Caki2 (cell line): ENCODE results near the gene DENND1A. TPM values are rescaled to one million over a fixed set of nuclear protein-coding genes. Genes with fewer than 3 reads are reported as not detected.
"Not testable (repeated sequence)": the region's sequence is repeated elsewhere in the genome, so short reads cannot be mapped to it uniquely, and the experiment has no call there.

Experiments used
- DNase-seq: peaks from one replicate; pipeline ENCODE4 v3.0.0-alpha.2; 2015; ENCODE audit warnings: low read depth
- in situ Hi-C: cut with HindIII; loops from 2 replicates; pipeline ENCODE4 v1.10.0; 2016; ENCODE audit warnings: low sequenced_read_pairs, low pct_unique_long_range_greater_than_20kb, mixed read lengths
- total RNA-seq: library from RNA; depleted of rRNA; stranded (reverse); fragments of >200 nt; shearing (Covaris generic); gene quantifications from 2 replicates; pipeline ENCODE4 v1.2.3, GENCODE V29; 2014; ENCODE audit warnings: low replicate concordance

DENND1A gene
- total RNA-seq, 1 experiment from 2014 or later: 14.0 TPM

DNA sequence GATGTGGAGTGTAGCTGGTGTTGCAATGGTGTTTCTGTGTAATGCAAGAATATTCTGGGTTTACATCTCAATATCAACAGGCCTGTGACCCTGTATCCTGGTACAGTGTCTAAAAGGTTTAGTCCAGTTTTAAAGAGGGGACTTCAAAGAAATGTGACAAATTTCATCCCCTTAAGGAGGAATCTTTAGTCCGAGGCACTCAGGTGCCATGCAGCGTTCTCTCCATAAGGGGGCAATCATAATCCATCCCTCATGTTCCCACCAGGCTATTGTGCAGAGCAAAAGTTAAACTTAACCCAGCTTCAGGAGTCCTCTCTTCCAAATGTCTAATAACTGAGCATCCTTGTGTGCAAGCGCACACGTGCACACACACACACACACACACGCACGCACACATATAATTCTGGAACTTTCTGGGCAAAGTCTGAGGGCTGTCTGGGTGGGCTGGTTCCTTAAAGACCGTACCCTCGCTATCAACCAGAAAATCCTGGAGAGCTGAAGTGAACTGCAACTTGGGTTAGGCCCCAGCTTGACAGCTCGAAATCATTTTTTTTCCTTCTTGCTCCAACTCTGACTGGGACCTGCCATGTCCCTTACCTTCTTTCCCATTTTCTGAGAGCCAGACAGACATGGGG lies 527.9 kb downstream of the DENND1A start:
- in situ Hi-C loops: no loop called here
- DNase-seq: peak; percentile 25

DNA sequence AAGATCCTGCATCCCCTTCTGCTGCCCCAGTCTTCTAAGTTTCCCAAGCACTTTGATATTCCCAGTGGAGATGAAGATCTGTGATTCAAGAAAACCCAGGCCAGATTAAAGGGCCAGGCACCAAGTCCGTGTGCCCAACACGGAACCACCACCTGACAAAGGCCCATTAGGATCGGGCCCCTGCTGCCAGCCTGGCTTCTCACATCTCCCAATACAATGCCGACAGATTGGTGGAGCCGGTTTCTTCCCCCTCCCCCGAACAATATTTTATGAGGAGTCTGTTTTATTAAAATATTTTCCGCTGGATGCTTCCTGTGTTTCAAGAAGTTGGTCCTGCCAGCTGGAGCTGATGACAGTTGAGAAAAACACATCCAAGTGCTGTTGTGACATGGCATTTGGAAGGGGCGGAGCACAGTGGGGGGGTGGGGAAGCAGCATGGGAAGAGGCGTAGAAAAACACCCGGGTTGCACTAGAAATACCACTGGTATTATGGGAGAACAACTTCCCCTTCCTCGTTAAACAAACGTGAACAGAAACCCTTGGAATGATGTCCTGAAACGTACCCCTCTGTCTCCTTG lies 528.9 kb downstream of the DENND1A start:
- in situ Hi-C loops: no loop called here
- no peak for DNase-seq

DNA sequence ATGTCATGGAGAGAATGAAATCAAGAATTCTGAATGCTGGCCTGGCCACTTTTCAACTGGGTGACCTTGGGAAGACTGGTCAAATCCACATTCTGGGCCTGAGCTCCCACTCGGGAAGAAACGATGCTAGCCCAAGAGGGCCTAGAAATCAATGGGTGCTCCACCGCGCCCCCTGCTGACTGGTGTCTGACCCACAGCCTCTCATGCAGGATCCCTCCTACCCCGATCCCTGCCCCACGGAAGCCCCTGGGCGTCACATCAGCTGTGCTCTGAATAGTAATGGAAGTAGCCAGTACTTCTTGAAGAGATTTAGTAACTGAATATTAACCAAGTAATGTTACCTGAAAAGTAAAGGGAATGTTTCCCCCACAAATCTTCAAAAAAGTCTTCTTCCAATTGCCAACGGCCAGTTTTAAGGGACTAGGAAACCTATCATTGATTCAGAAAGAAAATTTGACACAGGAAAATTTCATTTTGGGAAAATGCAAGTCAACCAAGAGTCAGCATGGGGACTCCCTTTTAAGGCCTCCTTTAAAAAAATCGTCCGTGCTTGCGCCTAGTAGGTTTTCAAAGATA lies 530.0 kb downstream of the DENND1A start:
- in situ Hi-C loops: no loop called here

DNA sequence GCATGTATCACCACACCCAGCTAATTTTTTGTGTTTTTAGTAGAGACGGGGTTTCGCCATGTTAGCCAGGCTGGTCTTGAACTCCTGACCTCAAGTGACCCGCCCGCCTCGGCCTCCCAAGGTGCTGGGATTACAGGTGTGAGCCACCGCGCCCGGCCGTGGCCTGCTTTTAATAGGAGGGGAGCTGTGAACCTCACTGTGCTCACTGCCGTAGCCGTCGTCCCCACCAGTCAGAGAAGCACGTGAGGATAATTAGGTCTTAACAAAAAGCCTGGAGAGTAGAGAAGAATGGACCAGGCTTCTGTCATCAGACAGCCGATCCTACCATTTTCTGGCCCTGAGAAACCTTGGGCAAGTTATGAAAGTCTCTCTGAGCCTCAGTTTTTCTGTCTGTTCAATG lies 531.0 kb downstream of the DENND1A start:
- in situ Hi-C loops: not testable (repeated sequence)

More for the DNA sequence above, 530.0 kb downstream of the DENND1A start:
- DNase-seq: no peak

DNA sequence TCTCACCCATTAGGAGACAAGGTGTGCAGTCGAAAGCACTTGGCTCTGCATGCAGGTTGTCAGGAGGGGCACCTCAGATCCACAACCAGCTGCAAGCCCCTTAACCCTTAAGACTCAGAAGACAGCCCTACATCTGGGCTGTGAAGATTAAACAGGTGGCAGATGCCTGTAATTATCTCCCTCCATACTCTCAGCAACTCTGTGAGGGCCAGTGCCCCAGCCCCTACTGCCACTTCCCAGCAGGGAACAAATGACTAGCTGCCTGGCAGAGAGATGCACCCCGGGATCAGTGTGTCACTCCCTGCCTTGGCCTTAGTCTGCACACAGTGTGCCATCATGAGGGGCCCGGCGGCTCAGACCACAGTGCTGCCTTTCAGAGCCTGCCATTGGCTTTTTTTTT lies 532.0 kb downstream of the DENND1A start:
- in situ Hi-C loops: no loop called here
- no peak for DNase-seq

More for the DNA sequence above, 531.0 kb downstream of the DENND1A start:
- not testable (repeated sequence) for DNase-seq

DNA sequence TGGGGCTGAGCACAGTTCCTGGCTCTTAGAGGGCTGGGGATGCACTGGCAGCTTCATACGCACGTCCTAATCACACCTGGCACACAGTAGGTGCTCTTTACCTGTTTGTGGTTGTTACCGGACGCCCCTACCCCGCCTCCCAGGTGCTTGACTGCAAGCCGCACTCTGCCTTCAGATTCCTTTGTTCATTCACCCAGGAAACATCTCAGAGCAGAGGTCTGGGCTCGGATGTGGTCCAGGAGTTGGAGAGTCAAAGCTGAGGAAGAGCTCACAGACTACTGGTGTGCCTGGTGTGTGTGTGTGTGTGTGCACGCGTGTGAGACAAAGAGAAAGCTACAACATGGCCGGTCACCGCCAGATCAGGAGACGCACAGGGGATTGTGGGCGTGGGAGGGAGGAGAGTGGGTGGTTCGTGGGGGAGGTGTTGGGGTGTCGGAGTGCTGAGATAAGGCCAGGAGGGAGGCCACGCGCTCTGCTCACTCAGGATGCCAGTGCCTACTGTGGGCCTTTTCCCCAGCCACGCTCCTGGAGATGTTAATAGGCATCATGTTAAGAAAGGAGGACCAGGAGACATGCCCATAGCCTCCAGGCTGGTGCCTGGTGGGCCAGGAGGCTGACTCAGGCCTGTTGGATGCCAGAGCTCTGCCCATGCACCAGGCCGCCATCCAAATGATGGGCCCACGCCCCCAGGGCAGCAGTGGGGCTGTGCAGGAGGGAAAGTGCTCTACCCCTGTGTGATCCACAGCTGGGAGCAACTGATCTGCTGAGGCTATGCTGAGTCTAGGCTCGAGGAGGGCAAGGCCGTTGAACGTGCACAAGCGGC lies 534.0 kb downstream of the DENND1A start:
- no peak for DNase-seq
- in situ Hi-C loops: no loop called here

DNA sequence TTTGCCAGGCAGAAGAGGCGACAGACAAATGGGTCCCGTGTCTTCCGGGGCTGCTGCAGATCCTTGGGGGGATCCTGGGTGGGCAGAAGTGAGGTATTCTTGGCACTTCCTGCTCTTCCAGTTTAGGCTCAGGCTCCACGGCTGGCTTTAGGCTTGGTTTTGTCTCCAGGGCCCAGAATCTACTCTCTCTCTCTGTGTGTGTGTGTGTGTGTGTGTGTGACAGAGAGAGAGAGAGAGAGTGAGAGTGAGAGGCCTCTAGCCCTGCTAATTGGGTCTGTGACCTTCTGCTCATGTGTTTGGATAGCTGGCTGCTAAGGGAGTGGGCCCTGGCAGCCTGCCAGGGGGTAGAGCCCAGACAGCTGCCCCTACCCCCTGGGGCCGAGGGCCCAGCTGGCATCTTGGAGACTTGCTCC lies 534.6 kb downstream of the DENND1A start:
- no peak for DNase-seq
- in situ Hi-C loops: no loop called here

DNA sequence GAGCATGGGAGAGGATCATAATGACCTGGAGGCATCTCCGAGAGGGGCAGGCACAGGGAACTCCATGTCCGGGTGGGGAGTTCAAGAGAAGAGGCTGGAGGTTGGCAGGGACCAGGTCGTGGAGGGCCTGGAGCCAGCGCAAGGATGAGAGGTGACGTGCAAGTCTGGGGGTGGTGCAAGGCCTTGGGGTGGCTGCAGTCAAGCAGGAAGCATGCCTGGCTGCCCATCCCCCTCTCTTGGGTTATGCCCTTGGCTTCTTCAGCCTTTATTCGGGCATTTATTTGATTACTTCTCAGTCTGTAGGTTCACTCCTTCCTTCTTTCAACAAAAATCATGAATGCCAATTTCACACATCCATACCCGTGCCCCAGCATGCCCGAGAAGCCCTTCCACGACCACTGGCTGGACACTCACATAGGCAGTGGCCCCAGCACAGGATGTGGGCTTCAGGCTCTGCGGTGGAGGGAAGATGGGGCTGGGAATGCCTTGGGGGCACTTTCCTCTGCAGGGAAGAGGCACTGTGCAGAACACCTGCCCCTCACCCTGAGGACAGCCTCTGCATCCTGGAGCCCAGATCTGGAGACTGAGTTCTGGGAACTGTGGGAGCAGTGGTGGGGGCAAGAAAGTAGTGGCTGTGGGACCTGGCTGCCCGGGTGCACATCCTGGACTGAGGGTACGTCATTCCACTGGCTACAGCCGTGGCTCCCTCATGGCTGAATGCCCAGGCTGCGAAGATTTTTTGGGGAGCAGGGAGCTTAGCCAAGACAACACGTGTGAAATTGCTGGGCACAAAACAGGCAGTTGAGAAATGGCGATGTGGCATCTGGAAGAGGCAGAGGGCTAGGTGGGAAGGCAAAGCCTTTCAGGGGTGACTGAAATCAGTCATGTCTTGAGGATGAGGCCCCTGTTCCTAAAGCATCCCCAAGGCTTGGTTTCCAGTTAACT lies 535.4 kb downstream of the DENND1A start:
- DNase-seq: no peak
- in situ Hi-C loops: no loop called here

DNA sequence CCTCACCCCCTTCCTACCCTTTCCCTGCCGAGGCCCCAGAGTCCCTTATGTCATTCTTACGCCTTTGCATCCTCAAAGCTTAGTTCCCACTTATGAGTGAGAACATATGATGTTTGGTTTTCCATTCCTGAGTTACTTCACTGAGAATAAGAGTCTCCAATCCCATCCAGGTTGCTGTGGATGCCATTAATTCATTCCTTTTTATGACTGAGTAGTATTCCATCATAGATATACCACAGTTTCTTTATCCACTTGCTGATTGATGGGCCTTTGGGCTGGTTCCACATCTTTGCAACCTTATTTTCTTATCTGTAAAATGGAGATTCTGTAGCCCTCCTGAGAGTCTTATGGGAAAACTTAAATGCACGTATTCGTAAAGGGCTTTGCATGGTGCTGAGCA lies 537.1 kb downstream of the DENND1A start:
- in situ Hi-C loops: no loop called here

DNA sequence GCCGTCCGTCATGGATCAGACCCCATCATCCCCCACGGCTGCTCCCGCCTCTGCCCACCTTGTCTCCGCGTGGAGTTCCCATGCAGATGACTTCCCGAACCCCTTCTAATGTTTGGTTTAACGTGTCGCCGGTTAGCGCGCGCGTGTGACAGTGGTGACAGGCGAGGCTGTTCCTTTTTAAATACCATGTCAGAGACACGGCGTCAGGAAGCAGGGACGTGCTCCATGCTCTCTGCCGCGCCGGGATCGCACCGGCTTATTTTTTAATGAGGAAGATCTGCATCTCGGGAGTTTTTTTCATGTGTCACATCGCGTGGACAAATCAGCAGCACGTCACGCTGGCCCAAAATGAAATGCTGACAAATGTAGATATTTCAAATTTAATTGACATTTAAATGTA lies 538.0 kb downstream of the DENND1A start:
- in situ Hi-C loops: no loop called here

More for the DNA sequence above, 537.1 kb downstream of the DENND1A start:
- no peak for DNase-seq

DNA sequence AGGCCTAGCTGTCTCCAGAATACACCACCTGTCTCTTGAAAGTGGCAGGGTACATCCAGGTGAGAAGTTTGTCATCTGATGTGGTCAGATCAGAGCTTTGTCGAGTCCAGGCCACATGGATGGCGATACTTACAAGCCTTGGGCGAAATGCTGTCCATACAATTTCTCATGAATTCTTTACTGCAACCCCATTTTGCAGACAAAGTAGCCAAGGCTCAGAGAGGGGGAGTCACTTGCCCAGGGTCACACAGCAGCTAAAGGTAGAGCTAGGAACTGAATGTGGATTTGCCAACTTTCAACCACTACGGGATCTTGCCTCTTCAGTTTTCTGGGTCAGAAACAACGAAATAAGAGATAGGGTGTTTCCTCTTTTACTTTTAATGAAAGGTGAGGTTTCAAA lies 538.7 kb downstream of the DENND1A start:
- in situ Hi-C loops: no loop called here
- DNase-seq: no peak

More for the DNA sequence above, 538.0 kb downstream of the DENND1A start:
- no peak for DNase-seq

DNA sequence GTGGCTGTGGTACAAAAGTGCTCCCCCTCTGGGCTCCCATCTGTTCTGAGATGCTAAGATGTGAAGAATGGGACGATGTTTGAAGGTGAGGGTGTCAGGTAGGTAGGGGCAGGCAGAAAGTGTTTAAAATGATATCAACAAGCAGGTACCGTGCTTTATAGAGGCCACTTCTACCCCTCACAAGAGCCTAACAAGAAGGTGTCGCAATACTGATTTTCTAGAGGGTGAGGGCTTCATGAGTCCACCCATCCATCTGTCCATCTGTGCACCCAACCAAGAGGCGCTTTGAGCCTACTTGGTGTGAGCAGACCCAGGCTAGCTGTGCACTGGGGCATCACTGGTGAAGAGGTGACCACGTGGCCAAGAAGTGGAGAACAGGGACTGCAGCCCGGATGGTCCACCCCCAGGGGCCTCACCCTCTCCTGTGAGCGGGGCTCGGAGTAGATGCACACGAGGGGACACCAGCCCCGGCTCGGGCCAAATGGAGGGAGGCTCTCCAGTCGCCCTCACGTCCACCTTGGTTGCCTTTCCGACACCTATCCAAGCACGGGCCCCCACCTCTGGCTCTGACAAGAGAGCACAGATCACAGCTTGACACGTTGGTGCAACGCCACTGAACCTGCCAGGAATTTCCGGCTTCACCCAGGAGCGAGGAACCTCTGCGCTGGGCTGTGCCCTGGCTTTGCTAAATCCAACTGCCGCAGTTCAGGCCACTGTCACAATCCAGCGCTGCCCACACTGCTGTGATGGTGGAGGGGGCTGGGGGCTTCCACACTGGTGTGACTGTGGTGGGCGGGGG lies 539.4 kb downstream of the DENND1A start:
- in situ Hi-C loops: no loop called here
- DNase-seq: no peak

DNA sequence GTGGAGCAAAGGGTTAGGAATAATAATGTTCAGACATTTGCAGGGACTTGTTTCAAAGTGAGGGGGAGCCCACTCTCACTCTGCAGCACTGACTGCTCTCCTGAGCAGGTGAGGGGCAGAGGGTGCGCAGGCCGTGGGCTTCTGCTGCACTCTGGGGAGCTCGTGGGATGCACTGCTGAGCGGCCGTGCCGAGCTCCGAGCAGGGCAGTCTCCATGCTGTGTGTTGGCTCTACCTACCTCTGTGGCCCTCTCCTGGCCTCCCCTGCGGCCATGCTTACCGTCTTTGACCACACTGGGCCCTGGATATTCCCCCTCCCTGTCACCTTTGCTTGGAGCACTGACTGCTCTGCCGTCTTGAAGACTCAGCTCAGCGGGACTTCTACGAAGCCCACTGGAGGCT lies 540.2 kb downstream of the DENND1A start:
- DNase-seq: no peak
- in situ Hi-C loops: no loop called here

DNA sequence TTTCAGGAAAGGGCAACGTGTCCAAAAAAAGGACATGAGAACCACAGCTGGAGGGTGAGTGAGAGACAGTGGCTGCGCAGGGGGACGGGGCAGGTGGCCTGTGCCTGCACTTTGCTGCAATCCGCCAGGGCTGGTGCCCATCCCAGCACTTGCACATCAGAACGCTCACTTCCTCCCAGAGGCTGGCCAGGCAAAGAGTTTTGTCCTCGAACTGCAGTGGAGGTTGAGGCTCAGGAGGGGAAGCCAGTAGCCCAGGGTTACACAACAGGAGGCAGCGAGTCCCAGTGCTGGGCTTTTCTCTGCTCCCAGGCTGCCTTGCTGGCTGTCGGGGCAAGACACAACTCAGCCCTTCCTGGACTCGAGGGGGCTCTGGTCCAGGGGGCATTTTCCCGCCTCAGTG lies 540.9 kb downstream of the DENND1A start:
- in situ Hi-C loops: no loop called here
- DNase-seq: no peak

DNA sequence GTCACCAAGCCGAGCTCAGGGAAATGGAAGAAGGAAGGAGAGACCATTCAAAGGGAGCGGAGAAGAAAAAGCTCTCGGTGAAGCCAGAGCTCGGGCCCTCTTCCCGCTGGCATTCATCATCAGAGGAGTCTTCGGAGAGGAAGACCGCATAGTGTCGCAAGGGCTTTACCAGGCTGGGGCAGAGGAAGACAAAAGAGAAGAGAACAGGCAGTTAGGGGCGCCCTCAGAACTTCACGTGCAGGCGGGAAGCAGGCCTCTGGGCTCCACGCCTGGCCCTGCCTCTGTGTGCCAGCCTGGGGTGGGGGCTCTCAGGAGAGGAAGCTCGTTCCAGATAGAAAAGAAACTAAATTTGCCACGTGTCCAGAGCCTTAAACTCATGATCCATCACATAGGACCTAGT lies 542.2 kb downstream of the DENND1A start:
- in situ Hi-C loops: no loop called here
- DNase-seq: no peak

DNA sequence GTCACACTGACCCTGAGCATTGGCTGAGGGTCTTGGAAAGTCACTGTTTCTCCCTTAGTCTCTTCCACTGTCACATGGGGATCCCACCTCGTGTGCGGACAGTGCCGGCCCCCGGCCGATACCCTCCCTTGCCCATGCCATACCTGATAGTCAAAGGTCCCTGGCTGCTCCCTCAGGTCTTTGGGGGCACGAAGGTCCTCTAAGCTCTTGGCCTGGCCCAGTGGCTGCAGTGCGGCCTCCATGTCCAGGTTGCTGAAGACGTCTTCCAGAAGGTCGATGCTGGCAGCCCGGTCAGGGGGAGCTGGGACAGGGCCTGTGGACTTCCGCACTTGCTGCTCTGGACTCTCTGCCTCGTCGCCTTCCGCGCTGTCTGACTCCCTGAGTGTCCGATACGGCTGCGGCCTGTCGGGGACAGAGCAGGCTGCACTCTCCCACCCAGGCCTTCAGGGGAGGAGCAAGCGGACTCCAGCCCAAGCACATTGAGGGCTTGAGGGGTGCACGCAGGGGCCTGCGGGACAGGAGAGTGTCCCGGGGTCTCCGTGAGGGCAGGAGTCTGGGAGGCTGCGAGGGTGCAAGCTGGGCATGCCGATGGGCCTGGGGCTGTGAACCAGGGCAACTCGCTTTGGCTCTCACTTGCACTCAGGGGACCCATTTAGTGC lies 546.3 kb downstream of the DENND1A start:
- in situ Hi-C loops: no loop called here

More for the DNA sequence above, 546.3 kb downstream of the DENND1A start:
- no peak for DNase-seq
